HG03432 (cell line): ENCODE results near the gene PRR12.

Experiments used
- ATAC-seq: cut with Tn5 transposase; IDR thresholded peaks from one replicate; pipeline ENCODE4 v1.9.1; 2021; ENCODE audit warnings: mild to moderate bottlenecking, moderate library complexity; ENCODE audit not compliant: unreplicated experiment

PRR12 gene

GRCh38 chr19:49642492-49643035, 51.6 kb downstream of the PRR12 start:
- ATAC-seq, result no peak

GRCh38 chr19:49643466-49643865, 52.5 kb downstream of the PRR12 start:
- ATAC-seq, result no peak

- ATAC-seq, result no peak
Observed at GRCh38 chr19:49645592-49645991, 54.6 kb downstream of the PRR12 start.

GRCh38 chr19:49645995-49646394, 55.0 kb downstream of the PRR12 start:
- no peak for ATAC-seq

GRCh38 chr19:49646586-49646985, 55.6 kb downstream of the PRR12 start:
- no peak for ATAC-seq

- no peak for ATAC-seq
Observed at GRCh38 chr19:49651029-49651819, 60.2 kb downstream of the PRR12 start.

GRCh38 chr19:49651820-49652550, 61.0 kb downstream of the PRR12 start:
- ATAC-seq, result no peak

GRCh38 chr19:49652551-49653465, 61.8 kb downstream of the PRR12 start:
- ATAC-seq, result no peak

GRCh38 chr19:49653466-49653806, 62.5 kb downstream of the PRR12 start:
- no peak for ATAC-seq

- ATAC-seq, result no peak
Observed at GRCh38 chr19:49654581-49654980, 63.6 kb downstream of the PRR12 start.

- ATAC-seq, result no peak
Observed at GRCh38 chr19:49655570-49656455, 64.8 kb downstream of the PRR12 start.

- ATAC-seq, result no peak
Observed at GRCh38 chr19:49656456-49657109, 65.6 kb downstream of the PRR12 start.

GRCh38 chr19:49657493-49658138, 66.6 kb downstream of the PRR12 start:
- no peak for ATAC-seq

GRCh38 chr19:49658139-49658517, 67.1 kb downstream of the PRR12 start:
- no peak for ATAC-seq

- ATAC-seq, result no peak
Observed at GRCh38 chr19:49658566-49659442, 67.8 kb downstream of the PRR12 start.

- ATAC-seq, result no peak
Observed at GRCh38 chr19:49660338-49660961, 69.5 kb downstream of the PRR12 start.

GRCh38 chr19:49662011-49662410, 71.0 kb downstream of the PRR12 start:
- no peak for ATAC-seq

- ATAC-seq, result no peak
Observed at GRCh38 chr19:49663224-49663623, 72.2 kb downstream of the PRR12 start.
